ENCODE data around the gene FBXW8. TPM values are rescaled to one million over a fixed set of nuclear protein-coding genes. Genes with fewer than 3 reads are reported as not detected.

Gene FBXW8
- total and polyA plus RNA-seq, 2 experiments from 2014 or later = 17.0 to 20.6 TPM

DNA sequence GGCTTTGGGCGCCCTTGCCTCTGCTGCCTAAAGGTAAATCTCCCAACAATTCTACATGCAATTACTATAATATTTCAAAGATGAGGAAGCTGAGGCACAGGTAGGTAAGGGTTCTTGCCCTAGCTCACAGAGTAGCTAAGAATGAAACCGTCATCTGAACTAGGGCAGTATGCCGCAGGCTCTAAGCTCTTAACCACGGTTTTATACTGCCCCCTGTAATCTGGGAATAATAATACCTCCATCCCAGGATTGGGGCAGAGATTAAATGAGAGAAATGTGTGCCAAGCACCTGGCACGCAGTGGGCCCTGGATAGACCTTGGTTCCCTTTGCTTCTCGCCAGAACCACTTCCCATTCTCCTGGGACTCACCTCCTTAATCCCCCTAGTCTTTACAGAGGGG lies 28.0 kb upstream of the FBXW8 start:
- Histone ChIP-seq H3K27ac (no peak overlapping the region), H3K4me2 (no peak overlapping the region), H3K4me3 (no peak overlapping the region), H4K20me1 (ENCODE audit: insufficient read depth, poor library complexity, severe bottlenecking) (no peaks in the 10 kb centered on the region), H3K9me2 (replicated peaks; ENCODE audit: insufficient read depth) (no peaks in the 10 kb centered on the region), H3K79me2 (no peaks in the 10 kb centered on the region), H3K27me3 (peaks cover 71% of the 10 kb centered on the region), H3K4me1 (ENCODE audit: insufficient read depth) (peaks cover 28% of the 10 kb centered on the region), H3K36me3 (replicated peaks; ENCODE audit: insufficient read depth, low read depth) (no peaks in the 10 kb centered on the region), H2AFZ (no peak overlapping the region), H3K9me3 (ENCODE audit: low read depth) (no peaks in the 10 kb centered on the region)
- DNase-seq (ENCODE audit: low spot score) = no peak
- TF ChIP-seq EZH2phosphoT487 (IDR thresholded peaks at IDR 0.05; ENCODE audit: low read depth, severe bottlenecking, unreplicated experiment) = no peak
- TF ChIP-seq, protein P1, sequence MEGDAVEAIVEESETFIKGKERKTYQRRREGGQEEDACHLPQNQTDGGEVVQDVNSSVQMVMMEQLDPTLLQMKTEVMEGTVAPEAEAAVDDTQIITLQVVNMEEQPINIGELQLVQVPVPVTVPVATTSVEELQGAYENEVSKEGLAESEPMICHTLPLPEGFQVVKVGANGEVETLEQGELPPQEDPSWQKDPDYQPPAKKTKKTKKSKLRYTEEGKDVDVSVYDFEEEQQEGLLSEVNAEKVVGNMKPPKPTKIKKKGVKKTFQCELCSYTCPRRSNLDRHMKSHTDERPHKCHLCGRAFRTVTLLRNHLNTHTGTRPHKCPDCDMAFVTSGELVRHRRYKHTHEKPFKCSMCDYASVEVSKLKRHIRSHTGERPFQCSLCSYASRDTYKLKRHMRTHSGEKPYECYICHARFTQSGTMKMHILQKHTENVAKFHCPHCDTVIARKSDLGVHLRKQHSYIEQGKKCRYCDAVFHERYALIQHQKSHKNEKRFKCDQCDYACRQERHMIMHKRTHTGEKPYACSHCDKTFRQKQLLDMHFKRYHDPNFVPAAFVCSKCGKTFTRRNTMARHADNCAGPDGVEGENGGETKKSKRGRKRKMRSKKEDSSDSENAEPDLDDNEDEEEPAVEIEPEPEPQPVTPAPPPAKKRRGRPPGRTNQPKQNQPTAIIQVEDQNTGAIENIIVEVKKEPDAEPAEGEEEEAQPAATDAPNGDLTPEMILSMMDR (IDR thresholded peaks at IDR 0.05; ENCODE audit: poor library complexity) = no peak
- TF ChIP-seq EZH2 (IDR thresholded peaks at IDR 0.05; ENCODE audit: borderline replicate concordance) = no peak
- WGBS (ENCODE audit: low lambda C conversion rate, missing lambda C conversion rate) = 33% methylated on average over 6 of the region's 6 CpGs

DNA sequence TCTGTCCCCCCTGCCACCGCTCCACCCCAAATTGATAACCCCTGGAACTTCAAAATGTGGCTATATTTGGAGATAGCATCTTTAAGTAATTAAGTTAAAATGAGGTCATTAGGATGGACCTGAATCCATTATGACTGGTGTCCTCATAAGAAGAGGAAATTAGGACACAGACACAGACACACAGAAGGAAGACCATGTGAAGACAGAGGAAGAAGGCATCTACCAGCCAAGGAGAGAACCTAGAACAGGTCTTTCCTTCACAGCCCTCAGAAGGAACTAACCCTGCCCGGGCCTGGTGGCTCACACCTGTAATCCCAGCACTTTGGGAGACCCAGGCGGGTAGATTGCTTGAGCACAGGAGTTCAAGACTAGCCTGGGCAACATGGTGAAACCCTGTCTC lies 25.9 kb upstream of the FBXW8 start:
- no peak for DNase-seq (ENCODE audit: low spot score)
- Histone ChIP-seq H3K4me1 (ENCODE audit: insufficient read depth) (peaks cover 13% of the 10 kb centered on the region), H3K27me3 (peaks cover 50% of the 10 kb centered on the region), H3K79me2 (no peaks in the 10 kb centered on the region), H3K9me3 (ENCODE audit: low read depth) (no peaks in the 10 kb centered on the region), H3K4me2 (no peak overlapping the region), H3K4me3 (no peak overlapping the region), H4K20me1 (ENCODE audit: insufficient read depth, poor library complexity, severe bottlenecking) (no peaks in the 10 kb centered on the region), H2AFZ (no peak overlapping the region), H3K36me3 (replicated peaks; ENCODE audit: insufficient read depth, low read depth) (no peaks in the 10 kb centered on the region), H3K9me2 (replicated peaks; ENCODE audit: insufficient read depth) (no peaks in the 10 kb centered on the region), H3K27ac (no peak overlapping the region)
- no peak for TF ChIP-seq EZH2phosphoT487 (IDR thresholded peaks at IDR 0.05; ENCODE audit: low read depth, severe bottlenecking, unreplicated experiment)
- no peak for TF ChIP-seq EZH2 (IDR thresholded peaks at IDR 0.05; ENCODE audit: borderline replicate concordance)
- TF ChIP-seq, protein P1 (IDR thresholded peaks at IDR 0.05; ENCODE audit: poor library complexity) = no peak
- 94% methylated on average over 3 of the region's 3 CpGs for WGBS (ENCODE audit: low lambda C conversion rate, missing lambda C conversion rate)

DNA sequence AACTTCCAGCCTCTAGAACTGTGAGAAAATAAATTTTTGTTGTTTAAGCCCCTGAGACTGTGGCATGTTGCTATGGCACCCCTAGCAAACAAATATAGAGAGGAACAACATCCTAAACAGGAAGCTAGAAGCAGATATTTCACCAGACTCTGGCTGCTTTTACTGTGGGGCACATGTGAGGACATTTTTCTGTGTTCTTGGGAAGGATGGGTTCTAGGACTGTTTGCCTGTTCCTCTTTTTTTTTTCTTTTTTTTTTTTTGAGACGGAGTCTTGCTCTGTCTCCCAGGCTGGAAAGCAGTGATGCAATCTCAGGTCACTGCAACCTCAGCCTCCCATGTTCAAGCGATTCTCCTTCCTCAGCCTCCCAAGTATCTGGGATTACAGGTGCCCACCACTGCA lies 25.3 kb upstream of the FBXW8 start:
- H3K4me3 ChIP-seq = no peak overlapping the region
- H2AFZ ChIP-seq = no peak overlapping the region
- WGBS (ENCODE audit: low lambda C conversion rate, missing lambda C conversion rate) = 94% methylated on average over 2 of the region's 2 CpGs
- H3K27ac ChIP-seq = no peak overlapping the region
- no peaks in the 10 kb centered on the region for H4K20me1 ChIP-seq (ENCODE audit: insufficient read depth, poor library complexity, severe bottlenecking)
- peaks cover 12% of the 10 kb centered on the region for H3K4me1 ChIP-seq (ENCODE audit: insufficient read depth)
- H3K36me3 ChIP-seq (replicated peaks; ENCODE audit: insufficient read depth, low read depth) = no peaks in the 10 kb centered on the region
- H3K4me2 ChIP-seq = no peak overlapping the region
- H3K9me2 ChIP-seq (replicated peaks; ENCODE audit: insufficient read depth) = no peaks in the 10 kb centered on the region
- DNase-seq (ENCODE audit: low spot score) = no peak
- no peaks in the 10 kb centered on the region for H3K9me3 ChIP-seq (ENCODE audit: low read depth)
- H3K79me2 ChIP-seq = no peaks in the 10 kb centered on the region
- peaks cover 44% of the 10 kb centered on the region for H3K27me3 ChIP-seq
- no peak for TF ChIP-seq EZH2phosphoT487 (IDR thresholded peaks at IDR 0.05; ENCODE audit: low read depth, severe bottlenecking, unreplicated experiment)
- TF ChIP-seq, protein P1 (IDR thresholded peaks at IDR 0.05; ENCODE audit: poor library complexity) = no peak

DNA sequence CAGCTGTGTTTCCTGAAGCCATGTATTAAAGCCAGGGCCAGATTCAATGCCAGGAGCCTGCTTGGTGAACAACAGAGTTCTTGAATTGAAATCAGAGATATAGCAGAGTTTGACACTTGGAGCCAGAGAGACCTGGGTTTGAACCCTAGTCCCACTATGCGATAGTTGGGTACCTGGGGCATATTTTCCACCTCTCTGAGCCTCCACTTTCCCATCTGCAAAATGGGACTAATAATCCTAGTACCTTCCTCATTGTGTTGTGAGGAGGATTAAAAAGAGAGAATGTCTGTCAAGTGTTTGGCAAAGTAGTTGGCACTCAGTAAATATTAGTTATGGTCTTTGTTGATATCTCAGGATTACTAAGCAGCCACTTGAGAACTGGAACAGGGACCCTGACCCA lies 23.5 kb upstream of the FBXW8 start:
- Histone ChIP-seq H3K4me2 (no peak overlapping the region), H3K9me3 (ENCODE audit: low read depth) (no peaks in the 10 kb centered on the region), H3K79me2 (no peaks in the 10 kb centered on the region), H3K36me3 (replicated peaks; ENCODE audit: insufficient read depth, low read depth) (no peaks in the 10 kb centered on the region), H4K20me1 (ENCODE audit: insufficient read depth, poor library complexity, severe bottlenecking) (no peaks in the 10 kb centered on the region), H3K27ac (no peak overlapping the region), H3K4me3 (no peak overlapping the region), H3K4me1 (ENCODE audit: insufficient read depth) (no peaks in the 10 kb centered on the region), H3K9me2 (replicated peaks; ENCODE audit: insufficient read depth) (no peaks in the 10 kb centered on the region), H2AFZ (no peak overlapping the region), H3K27me3 (peaks cover 31% of the 10 kb centered on the region)
- 72% methylated on average over 1 of the region's 1 CpG for WGBS (ENCODE audit: low lambda C conversion rate, missing lambda C conversion rate)
- TF ChIP-seq, protein P1 (IDR thresholded peaks at IDR 0.05; ENCODE audit: poor library complexity) = no peak
- TF ChIP-seq EZH2phosphoT487 (IDR thresholded peaks at IDR 0.05; ENCODE audit: low read depth, severe bottlenecking, unreplicated experiment) = no peak
- TF ChIP-seq EZH2 (IDR thresholded peaks at IDR 0.05; ENCODE audit: borderline replicate concordance) = no peak
- no peak for DNase-seq (ENCODE audit: low spot score)
